Right kidney (tissue), 9 donors: ENCODE results near the gene ALKBH1.
A peak's percentile ranks its signal among the peaks of the same experiment; 100 is the strongest.
"Not testable (repeated sequence)": the region's sequence is repeated elsewhere in the genome, so short reads cannot be mapped to it uniquely, and the experiment has no call there.

Source experiments
- DNase-seq: peaks from one replicate; pipeline ENCODE4 v3.0.0-alpha.2; 2016
- long read RNA-seq, 8 donors: transcript quantifications; one replicate each; lab custom pipeline, GENCODE V29; 2026

Gene ALKBH1
- long read RNA-seq, donor 1, partial matches to known transcripts = 603 of 633 reads
- long read RNA-seq, donor 1, other reads (novel, unspliced or antisense) = 26 of 633 reads
- long read RNA-seq, donor 2, partial matches to known transcripts = 78 of 393 reads
- long read RNA-seq, donor 2, other reads (novel, unspliced or antisense) = 313 of 393 reads
- long read RNA-seq, donor 3, partial matches to known transcripts = 0 of 1 reads
- long read RNA-seq, donor 3, other reads (novel, unspliced or antisense) = 0 of 1 reads
- long read RNA-seq, donor 4 = 0 reads
- long read RNA-seq, donor 5, partial matches to known transcripts = 44 of 444 reads
- long read RNA-seq, donor 5, other reads (novel, unspliced or antisense) = 396 of 444 reads
- long read RNA-seq, donor 6, partial matches to known transcripts = 47 of 293 reads
- long read RNA-seq, donor 6, other reads (novel, unspliced or antisense) = 243 of 293 reads
- long read RNA-seq, donor 7 = 0 reads
- long read RNA-seq, donor 8, partial matches to known transcripts = 51 of 340 reads
- long read RNA-seq, donor 8, other reads (novel, unspliced or antisense) = 285 of 340 reads

GRCh38 chr14:77707724-77708408 lies at the start of gene ALKBH1, which contains the start of gene SLIRP:
Gene ALKBH1, minus strand, starts transcription at chr14:77708023. Its CDS starts 19 bp downstream, at chr14:77708004.
Gene SLIRP, plus strand, starts transcription at chr14:77708103. Its CDS starts 9 bp downstream, at chr14:77708112.
- peak; percentile 87 for DNase-seq

- DNase-seq = no peak
Observed at GRCh38 chr14:77752799-77753516, 45.1 kb upstream of the ALKBH1 start.

- no peak for DNase-seq
Observed at GRCh38 chr14:77752266-77752665, 44.4 kb upstream of the ALKBH1 start.

- not testable (repeated sequence) for DNase-seq
Observed at GRCh38 chr14:77747425-77747824, 39.6 kb upstream of the ALKBH1 start.

DNA sequence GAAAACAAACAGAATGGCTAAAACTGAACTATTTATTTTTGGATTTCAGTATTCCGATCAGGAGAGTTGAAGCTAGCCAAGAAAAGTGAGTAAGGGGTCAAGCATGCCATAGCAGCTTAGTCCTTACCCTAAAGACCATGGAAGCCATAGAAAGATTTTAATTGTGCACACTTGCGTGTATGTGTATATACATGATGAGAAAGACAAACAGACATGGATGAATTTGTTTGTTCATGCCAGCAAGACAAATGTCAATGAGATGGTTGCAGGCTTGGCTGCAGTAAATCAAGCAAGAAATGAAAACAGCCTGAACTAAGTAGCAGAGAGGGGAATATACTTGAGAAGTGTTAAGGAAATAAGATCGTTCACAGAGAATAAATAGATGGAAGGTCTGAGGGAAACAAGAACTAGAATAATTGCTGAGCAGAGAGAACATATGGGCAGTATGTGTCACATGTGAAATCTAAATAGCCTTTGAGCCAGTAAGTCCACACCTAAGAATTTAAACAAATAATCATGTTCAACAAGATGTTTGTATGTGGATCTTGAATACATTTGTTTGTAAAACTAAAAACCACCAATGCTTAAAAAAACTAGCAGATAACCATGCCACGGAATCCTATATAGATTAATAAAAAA lies 38.4 kb upstream of the ALKBH1 start:
- DNase-seq = no peak

DNA sequence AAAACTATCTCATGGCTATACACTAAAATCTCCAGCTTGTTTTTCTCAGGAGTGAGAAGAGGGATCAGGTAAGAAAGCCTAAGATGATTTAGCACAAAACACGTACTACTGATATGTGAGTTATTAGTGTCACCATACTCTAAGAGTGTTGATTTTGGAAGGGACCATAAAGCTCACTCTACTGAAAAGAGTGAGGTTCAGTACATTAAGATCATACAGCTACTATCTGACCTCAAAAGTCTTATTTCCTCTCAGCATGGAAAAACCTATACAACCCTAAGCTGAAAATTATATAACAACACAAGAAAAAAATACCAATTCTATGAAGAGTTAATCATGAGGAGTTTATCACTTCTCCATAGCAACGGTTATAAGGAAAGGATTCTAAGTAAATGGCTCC lies 33.6 kb upstream of the ALKBH1 start:
- DNase-seq = no peak

DNA sequence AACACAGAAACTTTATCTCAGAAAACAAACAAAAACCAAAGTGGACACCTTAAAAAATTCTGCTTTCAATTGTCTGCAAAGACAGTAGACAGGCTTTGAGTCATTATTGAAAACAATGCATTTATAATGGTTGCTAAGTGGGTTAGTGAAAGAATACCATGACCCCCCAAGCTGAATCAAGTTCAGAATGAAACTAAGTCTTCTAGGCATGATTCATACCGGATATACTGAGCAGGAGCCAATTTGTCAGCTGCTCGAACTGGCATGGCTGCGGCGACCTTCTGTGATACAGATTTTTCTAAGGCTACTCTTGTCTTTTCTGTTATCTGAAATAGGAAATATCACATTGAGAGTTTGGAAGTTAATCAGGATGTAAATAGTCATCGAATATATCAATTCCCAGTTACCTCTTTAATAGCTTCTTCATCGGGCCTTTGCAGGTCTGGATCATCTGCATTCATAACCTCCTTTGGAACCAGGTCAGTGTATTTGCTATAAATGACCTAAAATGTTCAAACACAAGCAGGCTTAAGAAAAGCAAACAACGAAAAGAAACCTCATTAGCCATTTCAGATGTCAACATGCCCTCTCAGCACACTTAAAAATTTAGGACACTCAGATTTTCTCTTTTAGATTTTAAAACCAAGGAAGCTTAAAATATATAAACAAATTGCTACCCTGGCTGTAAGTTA lies 30.9 kb upstream of the ALKBH1 start:
- DNase-seq = no peak

DNA sequence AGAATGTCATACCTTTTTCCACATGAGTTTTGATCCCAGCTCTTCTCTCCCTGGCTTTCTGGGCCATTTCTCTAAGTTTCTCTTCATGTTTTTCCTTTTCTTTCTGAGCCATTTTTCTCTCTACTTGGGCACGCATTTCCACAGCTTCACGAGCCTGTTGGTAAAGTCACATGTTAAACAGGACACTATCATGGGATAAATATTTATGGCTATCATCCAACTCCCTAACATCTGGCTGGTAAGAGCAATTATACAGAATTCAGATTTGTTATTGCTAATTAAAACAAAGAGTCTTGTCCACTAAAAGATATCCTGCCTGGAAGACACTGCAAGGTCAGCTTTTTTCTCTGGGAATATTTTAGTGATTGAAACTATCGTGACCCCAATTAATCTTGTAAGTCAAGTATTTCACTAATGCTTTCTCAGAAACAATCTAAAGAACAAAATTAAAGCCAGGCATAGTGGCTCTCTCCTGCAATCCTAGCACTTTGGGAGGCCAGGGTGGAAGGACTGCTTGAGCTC lies 23.2 kb upstream of the ALKBH1 start:
- DNase-seq = no peak

- no peak for DNase-seq
Observed at GRCh38 chr14:77722301-77722700, 14.5 kb upstream of the ALKBH1 start.

DNA sequence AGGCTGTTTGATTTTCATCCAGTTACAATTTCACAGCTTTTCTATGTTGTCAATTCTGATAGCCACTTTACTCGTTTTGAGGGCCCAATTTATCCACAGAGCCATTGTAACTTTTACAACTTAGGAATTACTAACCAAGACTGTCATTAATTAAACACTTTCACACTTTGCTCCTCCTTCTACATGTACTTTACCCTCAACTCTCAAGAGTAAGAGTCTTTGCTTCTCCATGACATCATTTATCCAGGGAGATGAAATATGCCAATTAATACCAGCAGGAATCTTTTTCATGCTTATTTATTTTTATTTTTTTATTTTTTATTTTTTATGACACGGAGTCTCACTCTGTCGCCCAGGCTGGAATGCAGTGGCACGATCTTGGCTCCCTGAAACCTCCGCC lies 13.6 kb upstream of the ALKBH1 start:
- no peak for DNase-seq

DNA sequence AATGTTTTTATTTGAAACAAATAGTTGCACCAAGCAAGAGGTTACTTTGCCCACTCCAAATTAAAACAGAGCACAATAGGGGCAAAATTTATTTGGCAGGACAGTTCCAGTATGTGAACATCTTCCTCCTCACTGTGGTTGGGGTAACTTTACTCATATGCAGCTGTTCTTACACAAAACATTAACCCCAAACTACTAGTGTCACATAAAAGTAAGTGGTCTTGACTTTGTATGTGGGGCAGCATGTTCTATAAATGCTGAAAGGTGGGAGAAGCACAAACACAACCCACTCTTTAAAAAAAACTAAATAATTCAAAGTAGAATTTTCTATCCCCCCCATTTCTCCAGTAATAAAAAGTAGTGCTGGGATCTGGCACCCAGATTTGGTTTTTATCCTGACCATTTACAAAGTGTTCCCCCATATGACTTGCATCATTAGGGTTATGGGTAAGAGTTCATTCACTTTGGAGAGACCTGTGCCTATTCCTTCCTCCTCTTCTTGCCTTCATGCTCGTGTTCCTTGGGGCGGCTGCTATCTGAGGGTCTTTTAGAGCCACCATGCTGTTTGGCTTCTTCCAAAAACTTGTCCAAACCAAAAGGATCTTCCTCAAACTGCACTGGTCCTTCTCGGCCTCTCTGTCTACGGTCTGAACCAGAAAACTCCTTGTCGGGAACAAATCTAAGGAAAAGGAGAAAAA lies 9.9 kb upstream of the ALKBH1 start:
- no peak for DNase-seq

DNA sequence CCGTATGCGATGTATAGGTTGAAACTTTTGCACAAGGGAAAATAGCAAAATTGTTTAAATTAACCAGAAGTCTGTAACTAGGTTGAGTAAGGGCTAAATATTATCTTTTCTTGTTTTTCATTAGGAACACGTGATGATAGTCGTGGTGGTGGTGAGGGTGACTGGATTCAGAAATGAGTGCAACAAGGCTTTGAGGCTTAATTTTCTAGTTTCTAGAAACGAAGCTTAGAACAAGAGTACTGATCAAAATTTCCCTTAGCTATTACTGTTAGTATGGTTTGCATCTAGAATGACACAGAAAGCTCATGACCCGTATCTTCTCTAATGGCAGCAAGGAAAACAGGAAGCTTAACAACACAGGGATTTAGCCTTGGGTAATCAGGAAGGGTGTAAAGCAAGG lies 7.1 kb upstream of the ALKBH1 start:
- no peak for DNase-seq

DNA sequence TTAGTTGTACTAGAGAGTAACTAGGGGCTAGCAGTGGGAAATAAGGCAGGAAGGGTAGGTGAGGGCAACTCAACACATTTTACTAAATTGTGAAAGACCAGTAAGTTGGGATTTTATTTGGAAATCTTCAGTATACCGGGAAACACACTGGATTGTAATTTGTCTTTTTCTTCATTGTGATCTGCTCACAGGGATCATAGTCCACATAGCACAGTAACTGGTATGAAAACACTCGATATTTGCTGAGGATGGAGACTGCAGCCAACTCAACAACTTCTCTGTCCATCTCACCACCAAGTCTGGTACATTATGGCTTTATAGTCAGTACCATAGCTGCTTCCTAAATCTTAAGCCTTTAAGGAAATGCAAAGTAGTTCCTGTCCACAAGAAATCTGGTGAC lies 2.5 kb upstream of the ALKBH1 start:
- DNase-seq = no peak

GRCh38 chr14:77709412-77709811 lies 1.6 kb upstream of the ALKBH1 start:
- no peak for DNase-seq

DNA sequence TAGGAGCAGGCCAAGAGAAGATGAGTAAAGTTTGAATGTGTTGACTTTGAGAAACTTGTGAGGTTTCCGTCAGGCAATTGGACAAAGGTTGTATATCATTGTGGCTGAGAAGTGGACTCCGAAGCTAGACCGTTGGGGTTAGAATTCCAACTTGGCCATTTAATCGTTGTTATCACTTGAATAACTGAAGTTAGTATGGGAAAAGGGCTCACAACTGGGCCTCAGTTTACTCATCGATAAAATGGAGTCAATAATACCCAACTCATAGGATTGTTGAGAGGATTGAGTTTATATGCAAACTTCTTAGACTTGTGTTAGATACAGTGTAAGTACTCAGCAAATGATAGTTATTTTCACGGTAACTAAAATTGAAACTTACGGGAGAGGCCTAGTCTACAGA lies 926 bp upstream of the ALKBH1 start:
- DNase-seq = no peak

GRCh38 chr14:77707355-77707723 lies 484 bp downstream of the ALKBH1 start:
- no peak for DNase-seq

DNA sequence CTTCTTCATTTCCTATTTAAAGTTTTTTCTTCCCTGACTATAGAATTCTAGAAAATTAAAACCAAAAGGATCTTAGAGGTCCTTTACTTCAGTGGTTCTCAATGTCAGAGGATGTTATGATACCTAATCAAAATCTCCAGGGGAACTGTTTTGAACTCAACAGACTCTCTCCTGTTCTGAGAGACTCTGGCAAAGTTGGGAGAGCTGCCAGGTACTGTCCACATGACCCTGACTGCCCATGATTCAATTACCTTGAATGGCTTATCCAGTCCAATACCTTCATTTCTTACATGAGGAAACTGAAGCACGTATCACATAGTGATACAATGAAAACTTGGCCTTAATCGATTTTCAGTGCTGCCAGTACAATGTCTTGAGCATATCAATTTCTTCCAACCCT lies 16.6 kb downstream of the ALKBH1 start:
- no peak for DNase-seq

GRCh38 chr14:77682158-77682553 lies 25.7 kb downstream of the ALKBH1 start:
- no peak for DNase-seq

- no peak for DNase-seq
Observed at GRCh38 chr14:77681196-77682157, 26.3 kb downstream of the ALKBH1 start.

GRCh38 chr14:77674931-77675330 lies 32.9 kb downstream of the ALKBH1 start:
- DNase-seq = no peak
